Measurements from ENCODE around the gene PCDHGA6.

PCDHGA6 gene

GRCh38 chr5:141421489-141421855 is 47.8 kb downstream of the PCDHGA6 start:
- no peak for DNase-seq (ENCODE audit: low spot score)

GRCh38 chr5:141422742-141423291 is 49.1 kb downstream of the PCDHGA6 start:
- DNase-seq (ENCODE audit: low spot score): no peak

- DNase-seq (ENCODE audit: low spot score): no peak
These were observed 54.2 kb downstream of the PCDHGA6 start for GRCh38 chr5:141427783-141428426.
